Activated naive CD8-positive, alpha-beta T cell treated with anti-CD3 and anti-CD28 coated beads, Interleukin-2, amount 10 ng/mL, durations not matched to agents 7 days and 5 days (primary cell): Measurements from ENCODE around the gene HS3ST5. TPM values are rescaled to one million over a fixed set of nuclear protein-coding genes. Genes with fewer than 3 reads are reported as not detected.
"Not testable (repeated sequence)": the region's sequence is repeated elsewhere in the genome, so short reads cannot be mapped to it uniquely, and the experiment has no call there.

Source experiments
- ATAC-seq: fragments of 150-1000 bp; cut with Tn5 transposase; one replicate; pipeline ENCODE4 v1.10.0; 2021; ENCODE audit warnings: low read depth, moderate library complexity
- POLR2A ChIA-PET: fragments of 350-600 bp; sonication (Branson Sonifier 250); formaldehyde crosslinking; loops from one replicate; lab custom pipeline; 2021; ENCODE audit warnings: antibody characterized with exemption; lab: Charles Lee
- DNase-seq: peaks from one replicate; pipeline ENCODE4 v3.0.0; 2021
- H3K27ac Mint-ChIP-seq: one replicate; pipeline ENCODE4 v1.8.0; 2022; ENCODE audit warnings: mild to moderate bottlenecking, mixed read lengths
- H3K27me3 Mint-ChIP-seq: one replicate; pipeline ENCODE4 v1.8.0; 2022; ENCODE audit warnings: mild to moderate bottlenecking, moderate library complexity, mixed read lengths
- H3K36me3 Mint-ChIP-seq: one replicate; pipeline ENCODE4 v1.8.0; 2021; ENCODE audit warnings: mild to moderate bottlenecking, mixed read lengths
- H3K4me1 Mint-ChIP-seq: one replicate; pipeline ENCODE4 v1.8.0; 2021; ENCODE audit warnings: mixed read lengths
- H3K4me3 Mint-ChIP-seq: one replicate; pipeline ENCODE4 v1.8.0; 2022; ENCODE audit warnings: mild to moderate bottlenecking, moderate library complexity, mixed read lengths
- H3K9me3 Mint-ChIP-seq: one replicate; pipeline ENCODE4 v1.8.0; 2021; ENCODE audit warnings: mixed read lengths
- total RNA-seq, 2 experiments: library from RNA; stranded (reverse); gene quantifications; one replicate each; pipeline ENCODE4 v1.2.3, GENCODE V29; 2021

Gene HS3ST5
- total RNA-seq, 2 experiments from 2014 or later = not detected

- H3K36me3 Mint-ChIP-seq = no peaks in the 10 kb centered on the region
- H3K4me1 Mint-ChIP-seq = no peaks in the 10 kb centered on the region
- H3K9me3 Mint-ChIP-seq = no peaks in the 10 kb centered on the region
- POLR2A ChIA-PET = no interaction called here
- H3K27ac Mint-ChIP-seq = no peak overlapping the region
- DNase-seq = no peak
- H3K4me3 Mint-ChIP-seq = no peak overlapping the region
- H3K27me3 Mint-ChIP-seq = no peaks in the 10 kb centered on the region
- no peak for ATAC-seq
Measured at GRCh38 chr6:114228675-114229074, 114.1 kb downstream of the HS3ST5 start.

DNA sequence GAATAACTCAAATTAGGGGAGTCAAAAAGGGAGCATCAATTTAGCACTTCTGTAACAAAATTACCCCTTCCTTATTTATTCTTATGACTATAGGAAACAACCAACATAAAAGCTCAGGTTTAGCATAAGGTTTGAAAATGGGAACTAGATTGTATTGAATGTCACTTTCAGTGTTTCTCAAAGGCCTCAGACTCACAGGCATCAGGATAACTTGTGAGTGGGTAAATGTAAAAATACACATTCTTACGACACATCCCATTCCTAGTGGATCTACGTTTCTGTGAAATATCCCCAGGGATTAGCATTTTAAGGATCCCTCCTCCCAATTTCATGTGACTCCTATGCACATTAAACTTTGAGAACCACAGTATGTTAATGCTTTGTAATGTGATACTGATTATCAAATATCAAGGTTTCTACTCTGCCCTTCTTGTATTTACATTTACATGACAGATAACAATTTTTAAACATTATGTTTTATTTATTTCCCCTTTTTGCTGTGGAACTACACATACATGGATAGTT, 114.8 kb downstream of the HS3ST5 start:
- DNase-seq (no peak), ATAC-seq (no peak)
- Mint-ChIP-seq H3K4me3 (no peak overlapping the region), H3K36me3 (no peaks in the 10 kb centered on the region), H3K27ac (no peak overlapping the region), H3K9me3 (no peaks in the 10 kb centered on the region), H3K27me3 (no peaks in the 10 kb centered on the region), H3K4me1 (no peaks in the 10 kb centered on the region)
- POLR2A ChIA-PET = no interaction called here

- no peaks in the 10 kb centered on the region for H3K4me1 Mint-ChIP-seq
- H3K36me3 Mint-ChIP-seq = no peaks in the 10 kb centered on the region
- no peaks in the 10 kb centered on the region for H3K9me3 Mint-ChIP-seq
- ATAC-seq = no peak
- H3K27me3 Mint-ChIP-seq = no peaks in the 10 kb centered on the region
- H3K27ac Mint-ChIP-seq = no peak overlapping the region
- POLR2A ChIA-PET = no interaction called here
- DNase-seq = no peak
- H3K4me3 Mint-ChIP-seq = no peak overlapping the region
Measured at GRCh38 chr6:114220241-114220640, 122.6 kb downstream of the HS3ST5 start.

DNA sequence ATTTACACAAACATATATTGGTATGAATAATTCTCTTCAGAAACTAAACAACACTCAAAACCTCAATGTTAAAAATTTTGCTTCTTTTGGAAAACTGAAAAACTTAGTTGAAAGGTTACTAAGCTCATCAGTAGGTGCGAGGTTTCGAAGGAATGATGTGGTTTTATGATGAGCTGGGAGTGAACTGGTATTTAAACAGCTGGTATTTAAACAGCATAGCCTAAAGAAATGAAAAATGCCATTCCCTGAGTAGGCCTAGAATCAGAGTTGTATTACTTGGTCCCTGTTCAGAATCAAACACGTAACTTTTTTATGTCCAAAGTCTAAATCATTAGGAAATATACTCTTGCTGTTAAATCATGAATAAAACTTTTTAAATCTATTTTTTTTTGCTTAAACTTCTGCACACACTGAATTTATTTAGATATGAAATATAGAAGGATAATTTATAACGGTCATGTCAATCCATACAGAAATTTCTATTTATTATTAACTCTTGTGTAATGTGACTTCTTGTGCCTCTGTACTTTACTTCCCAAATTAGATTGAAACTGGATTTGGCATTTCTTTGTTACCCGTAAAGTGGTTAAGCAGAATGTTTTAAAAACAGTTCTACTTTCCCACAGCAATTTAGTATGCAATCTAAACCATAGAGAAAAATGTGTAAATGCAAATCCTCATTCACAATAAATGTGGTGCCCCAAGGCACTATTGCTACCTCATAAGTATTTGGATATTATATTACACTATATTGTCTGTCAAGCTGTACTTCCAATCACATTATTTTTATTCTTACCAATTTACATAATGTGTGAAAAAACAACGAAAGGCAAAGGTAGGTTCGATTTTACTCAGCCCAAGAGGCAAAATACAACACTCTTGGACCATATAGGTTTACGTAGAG, 124.1 kb downstream of the HS3ST5 start:
- Mint-ChIP-seq H3K27ac (no peak overlapping the region), H3K27me3 (no peaks in the 10 kb centered on the region), H3K36me3 (no peaks in the 10 kb centered on the region), H3K9me3 (no peaks in the 10 kb centered on the region), H3K4me1 (no peaks in the 10 kb centered on the region), H3K4me3 (no peak overlapping the region)
- ATAC-seq = no peak
- POLR2A ChIA-PET = no interaction called here
- DNase-seq = no peak

GRCh38 chr6:114217996-114218395, 124.8 kb downstream of the HS3ST5 start:
- H3K27me3 Mint-ChIP-seq, H3K4me3 Mint-ChIP-seq, H3K9me3 Mint-ChIP-seq, ATAC-seq, H3K36me3 Mint-ChIP-seq, DNase-seq, H3K4me1 Mint-ChIP-seq, H3K27ac Mint-ChIP-seq, POLR2A ChIA-PET: not testable (repeated sequence)

- POLR2A ChIA-PET = no interaction called here
- Mint-ChIP-seq H3K27me3 (no peaks in the 10 kb centered on the region), H3K4me3 (no peak overlapping the region), H3K9me3 (no peaks in the 10 kb centered on the region), H3K4me1 (no peaks in the 10 kb centered on the region), H3K27ac (no peak overlapping the region), H3K36me3 (no peaks in the 10 kb centered on the region)
- DNase-seq (no peak), ATAC-seq (no peak)
Measured at GRCh38 chr6:114216789-114217467, 125.9 kb downstream of the HS3ST5 start.

DNA sequence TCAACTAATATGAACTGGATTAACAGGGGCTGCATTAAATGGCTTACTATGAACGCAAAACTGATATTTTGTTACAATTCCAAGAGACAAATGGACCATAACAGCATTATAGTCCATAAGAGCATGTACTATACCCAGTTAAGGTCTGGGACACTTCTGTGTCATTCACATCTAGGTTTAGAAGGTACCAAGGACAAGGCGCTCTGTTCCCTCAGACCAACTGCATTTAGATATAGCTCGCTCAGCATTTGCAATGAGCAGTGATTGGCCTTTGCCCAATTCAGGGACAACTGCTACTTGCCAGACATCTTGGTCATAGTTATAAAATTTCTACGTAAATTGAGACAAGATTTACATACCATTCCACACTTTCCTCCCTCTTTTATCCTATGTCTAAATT, 132.4 kb downstream of the HS3ST5 start:
- DNase-seq (no peak), ATAC-seq (no peak)
- H3K4me1 Mint-ChIP-seq = no peaks in the 10 kb centered on the region
- POLR2A ChIA-PET = no interaction called here
- no peaks in the 10 kb centered on the region for H3K9me3 Mint-ChIP-seq
- no peak overlapping the region for H3K27ac Mint-ChIP-seq
- H3K4me3 Mint-ChIP-seq = no peak overlapping the region
- no peaks in the 10 kb centered on the region for H3K36me3 Mint-ChIP-seq
- no peaks in the 10 kb centered on the region for H3K27me3 Mint-ChIP-seq

DNA sequence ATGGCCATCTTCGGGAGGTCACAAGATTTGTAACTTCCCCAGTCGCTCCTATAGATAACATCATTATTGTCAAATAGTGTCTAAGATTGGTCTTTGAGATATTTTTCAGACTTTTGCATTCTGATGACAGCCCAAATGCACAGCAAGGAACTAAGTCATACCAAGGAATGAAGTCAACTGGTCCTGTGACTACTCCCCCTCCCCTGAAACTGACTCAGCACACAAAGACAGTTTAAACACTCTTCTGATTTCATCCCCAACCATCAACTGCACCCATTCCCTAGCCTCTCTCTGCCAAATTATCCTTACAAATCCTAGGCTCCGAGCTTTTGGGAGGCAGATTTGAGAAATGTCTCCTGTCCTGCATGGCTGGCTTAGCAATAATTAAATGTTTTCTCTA, 139.4 kb downstream of the HS3ST5 start:
- Mint-ChIP-seq H3K4me3 (no peak overlapping the region), H3K4me1 (no peaks in the 10 kb centered on the region), H3K9me3 (no peaks in the 10 kb centered on the region), H3K27me3 (no peaks in the 10 kb centered on the region), H3K27ac (no peak overlapping the region), H3K36me3 (no peaks in the 10 kb centered on the region)
- no peak for DNase-seq
- POLR2A ChIA-PET = no interaction called here
- ATAC-seq = no peak

- Mint-ChIP-seq H3K27me3 (no peaks in the 10 kb centered on the region), H3K27ac (no peak overlapping the region), H3K9me3 (no peaks in the 10 kb centered on the region), H3K36me3 (no peaks in the 10 kb centered on the region), H3K4me1 (no peaks in the 10 kb centered on the region), H3K4me3 (no peak overlapping the region)
- DNase-seq = no peak
- ATAC-seq = no peak
- POLR2A ChIA-PET = no interaction called here
Measured at GRCh38 chr6:114202389-114202788, 140.4 kb downstream of the HS3ST5 start.

DNA sequence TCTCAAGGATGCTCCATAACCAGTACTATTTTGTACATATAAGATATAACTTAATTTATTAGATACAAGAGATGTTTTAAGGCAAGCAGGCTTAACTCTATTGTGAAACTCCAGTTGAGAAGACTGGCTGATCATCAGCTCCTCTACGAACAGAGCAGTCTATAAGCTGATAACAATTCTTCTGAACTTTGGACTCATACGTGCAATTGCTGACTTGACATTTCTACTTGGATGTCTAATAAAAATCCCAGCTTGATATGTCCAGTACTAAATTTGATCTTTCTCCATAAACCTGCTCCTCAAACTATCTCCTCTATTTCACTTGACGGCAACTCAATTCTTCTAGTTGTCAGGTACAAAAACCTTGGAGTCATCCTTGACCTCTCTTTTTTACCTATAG, 141.9 kb downstream of the HS3ST5 start:
- ATAC-seq (no peak), DNase-seq (no peak)
- no peaks in the 10 kb centered on the region for H3K27me3 Mint-ChIP-seq
- H3K4me1 Mint-ChIP-seq = no peaks in the 10 kb centered on the region
- H3K27ac Mint-ChIP-seq = no peak overlapping the region
- no peaks in the 10 kb centered on the region for H3K36me3 Mint-ChIP-seq
- H3K4me3 Mint-ChIP-seq = no peak overlapping the region
- H3K9me3 Mint-ChIP-seq = no peaks in the 10 kb centered on the region
- POLR2A ChIA-PET = no interaction called here

DNA sequence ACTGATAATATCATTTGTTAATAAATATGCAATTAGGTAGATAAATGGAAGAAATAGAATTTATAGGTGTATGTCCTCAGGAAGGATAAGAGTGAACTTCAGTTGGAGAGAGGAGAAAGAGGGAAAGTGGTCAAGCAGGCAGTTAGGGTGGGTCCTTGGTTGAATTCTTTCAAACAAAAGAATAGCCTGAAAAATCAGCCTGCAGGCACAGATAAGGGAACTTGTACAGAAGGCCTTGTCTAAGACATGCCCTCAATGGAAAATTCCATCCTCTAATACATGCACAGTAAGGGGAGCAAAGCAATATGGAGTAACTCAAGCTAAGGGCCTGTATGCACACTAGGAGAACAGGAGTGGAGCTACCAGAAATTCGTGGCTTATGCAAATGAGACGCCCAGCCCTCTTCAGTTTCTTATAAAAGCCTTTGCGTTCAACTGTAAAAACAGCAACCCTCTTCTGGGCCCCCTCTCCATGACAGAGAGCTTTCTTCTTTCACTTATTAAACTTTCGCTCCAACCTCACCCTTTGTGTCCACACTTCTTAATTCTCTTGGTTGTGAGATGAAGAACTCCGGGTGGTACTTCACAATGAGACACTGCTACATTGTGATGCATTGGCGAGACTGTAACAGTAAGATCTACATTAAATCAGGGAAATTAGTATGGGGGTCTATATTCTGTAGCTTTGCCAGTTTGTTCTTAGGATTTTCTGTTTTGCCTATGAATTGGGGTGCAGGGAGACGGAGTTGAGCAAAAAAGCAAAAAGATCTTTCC, 147.0 kb downstream of the HS3ST5 start:
- DNase-seq (no peak), ATAC-seq (no peak)
- Mint-ChIP-seq H3K9me3 (no peaks in the 10 kb centered on the region), H3K27me3 (no peaks in the 10 kb centered on the region), H3K4me1 (no peaks in the 10 kb centered on the region), H3K27ac (no peak overlapping the region), H3K4me3 (no peak overlapping the region), H3K36me3 (no peaks in the 10 kb centered on the region)
- POLR2A ChIA-PET = no interaction called here

- DNase-seq = no peak
- ATAC-seq = no peak
- Mint-ChIP-seq H3K9me3 (no peaks in the 10 kb centered on the region), H3K27me3 (no peaks in the 10 kb centered on the region), H3K4me3 (no peak overlapping the region), H3K27ac (no peak overlapping the region), H3K4me1 (no peaks in the 10 kb centered on the region), H3K36me3 (no peaks in the 10 kb centered on the region)
- POLR2A ChIA-PET = no interaction called here
Measured at GRCh38 chr6:114195027-114195365, 147.8 kb downstream of the HS3ST5 start.

DNA sequence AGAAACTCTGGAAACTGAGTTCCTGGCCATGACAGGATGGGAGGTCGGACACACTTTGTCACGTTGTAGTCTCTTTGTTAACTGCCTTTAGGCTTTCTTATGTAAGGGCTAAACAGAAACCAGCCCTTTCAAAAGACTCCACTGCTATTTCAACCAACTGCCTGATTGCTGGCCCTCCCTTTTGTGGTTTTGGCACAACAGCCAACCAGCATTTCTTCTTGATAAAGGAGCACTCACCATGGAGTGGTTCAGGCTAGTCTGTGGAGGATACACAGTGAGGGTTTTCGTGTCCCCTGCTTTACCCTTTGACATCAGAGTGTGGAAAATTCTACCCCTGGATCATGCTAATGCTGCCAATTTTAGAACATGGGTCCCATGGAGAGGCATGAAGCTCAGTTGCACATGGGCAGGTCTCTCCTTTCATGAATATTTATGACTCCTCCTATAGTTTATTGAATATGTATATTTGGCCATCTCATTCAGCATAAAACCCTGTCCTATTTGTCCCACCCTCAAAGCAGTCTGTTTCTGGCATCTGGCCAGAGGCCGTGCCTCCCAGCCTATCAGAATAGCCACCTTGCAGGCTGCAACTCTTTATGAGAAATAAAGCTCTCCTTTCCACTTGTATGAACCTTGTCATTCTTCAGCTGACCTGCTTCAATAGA, 148.3 kb downstream of the HS3ST5 start:
- POLR2A ChIA-PET = no interaction called here
- Mint-ChIP-seq H3K36me3 (no peaks in the 10 kb centered on the region), H3K27ac (no peak overlapping the region), H3K27me3 (no peaks in the 10 kb centered on the region), H3K4me1 (no peaks in the 10 kb centered on the region), H3K4me3 (no peak overlapping the region), H3K9me3 (no peaks in the 10 kb centered on the region)
- no peak for DNase-seq
- ATAC-seq = no peak
